HG03159 (cell line): ENCODE results near the gene EDIL3.
"Not testable (repeated sequence)": the region's sequence is repeated elsewhere in the genome, so short reads cannot be mapped to it uniquely, and the experiment has no call there.

ENCODE experiments used
- ATAC-seq: cut with Tn5 transposase; IDR thresholded peaks from one replicate; pipeline ENCODE4 v1.9.1; 2021; ENCODE audit warnings: mild to moderate bottlenecking, moderate library complexity; ENCODE audit not compliant: unreplicated experiment

Gene EDIL3

DNA sequence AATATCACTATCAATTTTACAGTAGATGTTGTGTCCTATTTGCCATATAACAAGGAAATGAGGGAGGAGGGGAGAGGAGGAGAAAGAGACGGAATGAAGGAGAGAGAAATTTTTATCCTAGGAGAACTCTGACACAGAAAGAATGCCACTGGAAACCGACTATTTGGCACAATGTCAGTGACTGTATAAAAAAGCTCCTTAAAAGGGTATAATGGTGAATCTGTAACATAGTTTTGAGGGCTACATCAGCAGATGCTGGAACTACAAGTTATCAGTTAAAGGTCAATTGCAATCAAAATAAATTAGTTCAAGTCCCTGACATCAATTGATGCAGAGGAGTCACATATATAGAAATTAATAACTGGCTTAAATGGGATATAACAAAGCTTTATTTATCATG is 5.7 kb downstream of the EDIL3 start:
- ATAC-seq: no peak

DNA sequence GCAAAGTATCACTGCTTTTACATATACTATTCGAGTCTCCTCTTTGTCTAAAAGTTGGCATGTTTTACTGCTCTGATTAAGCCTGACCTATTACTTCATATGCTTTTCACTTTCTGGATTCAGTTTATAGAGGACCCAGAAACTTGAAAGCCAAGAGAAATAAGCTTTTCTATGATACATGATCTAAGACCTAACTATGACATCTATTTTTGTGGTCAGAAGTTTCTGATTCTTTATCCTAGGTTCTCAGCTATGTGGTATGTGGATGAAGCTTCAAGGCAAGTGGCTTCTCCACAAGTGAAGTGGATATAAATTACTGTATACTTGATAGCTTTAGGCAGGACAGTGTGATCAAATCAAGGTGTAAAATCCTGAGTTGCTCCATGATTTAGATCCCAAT is 6.3 kb downstream of the EDIL3 start:
- ATAC-seq: no peak

DNA sequence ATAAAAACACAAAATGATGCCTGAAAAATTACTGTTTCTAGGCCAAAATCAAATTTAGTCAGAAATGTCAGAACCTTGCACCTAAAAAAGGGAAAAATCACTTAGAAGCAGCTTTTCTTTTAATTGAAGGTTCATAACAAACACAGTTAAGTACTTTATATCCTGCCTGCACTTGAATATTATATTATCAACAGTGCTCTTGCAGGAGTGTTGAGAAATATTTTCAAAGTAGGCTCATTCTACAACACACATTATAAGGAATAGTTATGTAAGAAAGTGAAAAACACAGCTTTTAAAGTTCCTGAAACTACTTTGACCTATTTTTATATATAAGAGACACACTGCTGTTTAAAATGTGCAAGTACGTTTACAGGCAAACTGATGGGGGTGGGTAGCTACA is 8.3 kb downstream of the EDIL3 start:
- ATAC-seq: no peak

DNA sequence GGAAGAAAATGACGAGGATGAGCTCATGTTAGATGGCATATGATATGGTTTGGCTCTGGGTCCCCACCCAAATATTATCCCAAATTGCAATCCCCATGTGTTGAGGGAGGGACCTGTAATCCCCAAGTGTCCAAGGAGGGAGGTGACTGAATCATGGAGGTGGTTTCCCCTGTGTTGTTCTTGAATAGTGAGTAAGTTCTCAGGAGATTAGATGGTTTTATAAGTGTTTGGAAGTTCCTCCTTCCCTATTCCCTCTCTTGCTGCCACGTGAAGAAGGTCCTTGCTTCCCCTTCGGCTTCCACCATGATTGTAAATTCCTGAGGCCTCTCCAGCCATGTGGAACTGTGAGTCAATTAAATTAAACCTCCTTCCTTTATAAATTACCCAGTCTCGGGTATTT is 10.1 kb downstream of the EDIL3 start:
- no peak for ATAC-seq

DNA sequence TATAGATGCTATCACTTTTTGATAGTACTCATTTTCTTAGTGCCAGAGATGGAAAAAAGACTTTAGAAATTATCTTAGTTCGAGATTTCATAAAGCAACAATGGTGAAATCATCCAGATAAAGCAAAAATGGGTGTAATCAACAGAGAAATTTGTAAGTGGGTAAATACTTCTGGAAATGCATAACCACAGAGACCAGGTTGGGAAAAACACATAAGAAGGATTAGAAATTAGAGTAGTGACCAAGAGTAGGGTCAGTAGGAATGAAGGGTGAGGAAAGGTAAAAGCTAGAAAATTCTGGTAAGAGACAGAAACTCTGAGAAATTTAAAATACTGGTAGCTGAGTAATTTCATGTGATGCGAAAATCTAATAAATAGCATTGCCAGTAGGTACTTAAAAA is 11.2 kb downstream of the EDIL3 start:
- ATAC-seq: no peak

DNA sequence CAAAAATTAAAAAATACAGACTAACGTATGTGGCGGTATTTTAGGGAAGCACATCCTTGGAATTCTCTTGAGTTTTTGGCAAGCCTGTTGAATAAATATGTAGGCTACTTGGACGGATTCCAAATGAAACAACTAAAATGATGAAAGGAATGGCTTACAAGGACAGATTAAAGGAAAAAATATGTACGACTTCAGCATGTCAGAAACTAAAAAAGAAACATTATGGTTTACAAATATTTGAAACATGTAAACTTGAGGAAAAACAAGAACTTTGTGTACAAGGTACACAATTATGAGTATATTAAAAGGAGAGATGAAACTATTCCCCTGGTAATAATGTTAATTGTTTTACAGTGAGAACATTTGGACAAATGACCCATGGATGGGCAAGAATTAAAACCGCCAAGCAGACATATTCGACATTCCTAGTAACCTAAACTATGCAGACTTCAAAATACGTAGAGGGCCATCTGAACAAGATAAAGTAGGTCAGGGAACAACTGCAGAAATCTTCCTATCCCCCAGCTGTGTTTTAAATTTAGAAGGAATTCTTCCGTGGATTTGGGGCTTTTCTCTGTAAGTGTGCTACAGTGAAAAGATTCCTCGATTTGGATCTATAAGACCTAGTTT is 12.5 kb downstream of the EDIL3 start:
- ATAC-seq: no peak

DNA sequence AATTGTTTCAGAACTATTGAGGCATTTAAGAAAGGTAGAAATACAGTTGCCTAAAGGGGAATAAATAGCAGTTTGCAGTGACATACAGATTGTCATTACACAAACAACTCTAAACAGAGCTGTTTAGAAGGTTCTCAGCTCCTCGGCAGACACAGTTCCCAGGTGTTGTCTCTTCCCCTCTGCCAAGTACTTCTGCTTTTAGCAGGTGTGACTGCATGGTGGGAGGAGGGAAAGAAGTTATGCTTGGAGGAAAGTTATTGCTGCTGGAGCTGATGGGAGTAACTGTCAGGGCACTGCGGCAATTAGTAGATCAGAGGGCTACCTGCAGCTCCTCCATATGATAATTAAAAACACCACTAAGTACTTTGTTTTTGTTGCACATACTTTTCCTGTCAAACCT is 14.5 kb downstream of the EDIL3 start:
- ATAC-seq: no peak

DNA sequence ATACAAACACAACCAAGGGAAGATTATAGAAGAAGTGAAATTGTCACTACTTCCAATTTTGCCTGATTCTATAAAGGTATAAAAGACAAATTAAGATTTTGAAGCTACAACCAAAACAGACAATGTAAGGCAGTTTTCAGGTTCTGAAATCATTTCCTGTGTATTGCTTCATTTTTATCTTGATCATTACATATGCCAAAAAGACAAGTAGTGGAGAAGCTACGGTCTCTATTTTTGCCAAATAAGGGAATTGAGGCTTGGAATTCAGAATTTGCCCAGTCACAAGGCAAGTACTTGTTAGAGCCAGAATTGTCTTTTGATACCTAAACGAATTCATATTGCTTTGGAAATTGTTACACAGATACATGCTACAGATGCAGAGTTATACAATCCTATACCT is 20.6 kb downstream of the EDIL3 start:
- no peak for ATAC-seq

DNA sequence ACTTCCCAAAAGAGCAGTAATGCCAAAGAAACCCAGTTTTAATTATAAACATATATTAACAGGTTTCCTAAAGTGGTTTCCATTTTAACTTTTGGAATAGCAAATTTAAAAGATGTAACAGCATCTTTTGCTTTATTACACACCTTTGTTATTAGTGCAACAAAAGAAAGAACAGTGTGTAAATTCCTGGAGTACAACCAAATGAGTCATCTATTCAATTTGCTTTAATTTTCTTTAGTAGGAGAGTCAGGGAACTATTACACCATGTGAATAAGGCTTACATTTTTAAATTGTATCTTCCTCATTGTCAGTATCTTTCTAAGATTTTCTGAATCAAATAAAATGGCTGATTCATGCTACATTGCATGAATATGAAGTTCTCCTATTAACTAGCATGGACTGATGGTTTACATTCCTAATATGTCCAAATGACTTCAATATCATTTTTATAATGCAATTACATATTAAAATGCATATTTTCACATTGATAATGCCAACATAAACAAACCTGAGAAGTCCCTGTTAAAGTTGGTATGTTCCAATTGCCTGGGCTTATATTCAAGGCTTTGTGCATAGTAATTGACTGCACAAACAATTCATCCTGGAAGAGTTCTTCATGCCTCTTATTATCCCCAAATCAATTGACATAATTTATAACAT is 22.5 kb downstream of the EDIL3 start:
- ATAC-seq: no peak

DNA sequence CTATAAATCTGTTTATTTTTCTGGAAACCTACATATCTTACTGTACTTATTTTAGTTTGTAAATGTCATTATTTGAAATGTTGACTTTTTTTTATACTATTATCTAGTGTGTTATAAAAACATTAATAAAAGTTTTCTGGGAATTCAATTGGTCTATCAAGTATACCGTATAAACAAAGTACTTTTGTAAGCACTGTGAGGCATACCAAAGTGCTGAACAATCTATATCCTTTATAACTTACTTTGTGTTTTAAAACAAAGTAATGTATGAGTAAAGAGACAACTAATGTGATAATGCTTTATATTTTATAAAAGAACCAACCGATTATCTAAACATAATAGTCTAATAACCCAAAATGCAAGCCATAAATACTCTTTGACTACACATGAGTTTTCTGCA is 23.1 kb downstream of the EDIL3 start:
- no peak for ATAC-seq

DNA sequence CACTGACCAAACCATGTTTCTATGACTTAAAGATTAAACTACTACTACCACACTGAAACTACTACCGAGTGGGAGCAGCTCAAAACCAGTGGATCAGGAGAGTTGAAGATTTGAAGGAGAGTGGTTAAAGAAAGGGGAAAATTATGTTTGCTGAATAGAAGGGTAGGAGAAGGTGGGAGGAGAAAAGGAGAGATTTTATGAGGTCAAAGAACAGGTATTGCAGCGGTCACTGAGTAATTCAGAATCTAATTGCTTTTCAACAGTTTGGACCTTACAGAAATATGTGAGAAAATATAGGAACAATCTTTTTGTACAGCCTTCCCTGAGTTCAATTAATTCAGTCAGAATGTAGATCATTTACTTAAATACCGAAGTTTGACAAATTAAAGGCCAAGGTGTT is 24.6 kb downstream of the EDIL3 start:
- ATAC-seq: no peak

DNA sequence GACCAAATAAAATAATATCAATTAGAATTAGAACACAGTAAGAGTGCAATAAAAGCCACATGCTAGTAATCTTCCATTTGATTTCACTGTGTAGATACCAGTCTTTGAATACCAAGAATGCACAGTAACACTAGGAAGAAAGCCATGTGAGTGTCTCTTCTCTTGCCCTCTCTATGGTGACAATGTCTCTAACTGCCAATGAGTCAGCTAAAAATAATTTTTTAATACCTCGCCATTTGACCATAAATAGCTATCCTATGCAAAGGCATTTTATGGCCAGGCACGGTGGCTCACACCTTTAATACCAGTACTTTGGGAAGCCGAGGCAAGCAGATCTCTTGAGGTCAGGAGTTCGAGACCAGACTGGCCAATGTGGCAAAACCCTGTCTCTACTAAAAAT is 30.6 kb downstream of the EDIL3 start:
- ATAC-seq: no peak

DNA sequence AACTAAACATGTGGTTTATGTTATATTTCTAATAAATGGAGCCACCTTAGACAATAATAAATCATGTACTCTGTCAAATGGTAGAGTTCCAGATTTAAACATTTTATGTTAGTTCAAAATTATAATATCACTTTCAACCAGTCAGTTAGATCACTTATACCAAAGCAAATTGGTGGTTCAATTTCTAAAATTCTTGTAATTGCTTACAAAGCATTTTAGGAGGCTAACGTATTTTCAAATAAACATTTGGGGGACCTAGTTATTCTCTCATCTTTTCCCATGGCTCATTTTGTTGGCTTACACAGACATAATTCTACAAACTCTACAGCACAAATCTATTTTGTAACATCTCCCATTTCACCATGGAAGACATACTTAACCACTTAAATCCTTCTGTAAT is 39.9 kb downstream of the EDIL3 start:
- no peak for ATAC-seq

DNA sequence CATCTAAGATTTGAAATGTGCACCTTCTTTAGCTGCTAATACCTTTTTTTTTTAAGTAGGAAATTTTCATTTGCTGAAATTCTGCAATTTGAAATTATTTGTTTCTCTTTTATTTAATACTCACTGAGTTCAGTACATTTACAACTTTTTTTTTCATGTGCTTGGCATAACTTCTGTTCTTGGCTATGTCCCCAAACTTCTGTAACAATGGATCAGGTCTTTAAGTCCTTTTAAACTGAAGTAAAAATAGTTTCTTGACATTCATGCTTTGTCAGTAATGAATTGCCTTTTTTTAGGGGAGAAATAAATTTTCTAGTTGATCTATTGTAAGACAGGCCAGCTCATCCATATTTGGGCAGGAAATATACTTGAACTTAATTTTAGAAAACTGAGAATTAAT is 41.5 kb downstream of the EDIL3 start:
- ATAC-seq: no peak

DNA sequence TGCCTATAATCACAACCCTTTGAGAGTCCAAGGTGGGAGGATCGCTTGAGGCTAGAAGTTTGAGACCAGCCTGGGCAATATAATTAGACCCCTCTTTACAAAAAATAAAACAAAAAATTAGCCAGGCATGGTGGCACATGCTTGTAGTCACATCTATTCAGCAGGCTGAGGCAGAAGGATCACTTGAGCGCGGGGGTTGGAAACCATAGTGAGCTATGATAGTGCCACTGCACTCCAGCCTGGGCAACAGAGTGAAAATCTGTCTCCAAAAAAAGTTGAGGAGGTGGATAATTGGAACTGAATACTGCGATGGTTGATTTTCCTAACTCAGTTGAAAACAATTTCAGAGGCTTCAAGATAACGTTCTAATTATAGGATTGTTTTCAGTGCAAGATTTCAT is 52.6 kb downstream of the EDIL3 start:
- no peak for ATAC-seq

DNA sequence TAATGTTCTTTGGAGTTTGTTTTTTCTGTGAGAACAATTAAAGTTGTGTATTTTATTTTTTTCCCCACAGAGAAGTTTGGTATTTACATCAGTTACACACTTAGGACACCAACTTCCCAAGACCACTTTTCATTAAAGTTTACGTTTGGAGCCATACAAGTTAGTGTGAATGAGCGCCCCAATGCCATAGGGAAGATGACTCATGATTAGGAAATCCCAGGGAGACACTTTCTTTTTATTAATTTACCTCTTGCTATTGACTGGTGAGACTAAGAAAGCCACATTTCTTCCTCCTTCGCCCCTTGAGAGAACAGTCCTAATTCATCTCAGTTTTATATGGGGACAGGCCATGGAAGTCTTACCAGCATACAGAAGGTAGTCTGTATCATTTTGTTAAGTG is 57.1 kb downstream of the EDIL3 start:
- no peak for ATAC-seq

DNA sequence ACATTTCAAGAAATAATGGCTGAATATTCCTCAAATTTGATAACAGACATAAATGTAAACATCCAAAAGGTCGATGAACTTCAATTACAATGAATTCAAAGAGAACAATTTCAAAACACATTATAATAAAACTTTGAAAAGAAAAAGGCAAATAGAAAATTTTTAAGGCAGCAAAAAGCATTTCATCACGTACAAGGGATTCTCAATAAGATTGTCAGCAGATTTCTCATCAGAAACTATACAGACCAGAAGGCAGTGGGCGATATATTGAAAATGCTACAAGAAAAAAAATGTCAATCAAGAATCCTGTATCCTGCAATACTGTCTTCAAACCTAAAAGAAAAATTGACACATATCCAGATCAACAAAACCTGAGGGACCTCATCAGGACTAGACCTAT is 62.0 kb downstream of the EDIL3 start:
- no peak for ATAC-seq

DNA sequence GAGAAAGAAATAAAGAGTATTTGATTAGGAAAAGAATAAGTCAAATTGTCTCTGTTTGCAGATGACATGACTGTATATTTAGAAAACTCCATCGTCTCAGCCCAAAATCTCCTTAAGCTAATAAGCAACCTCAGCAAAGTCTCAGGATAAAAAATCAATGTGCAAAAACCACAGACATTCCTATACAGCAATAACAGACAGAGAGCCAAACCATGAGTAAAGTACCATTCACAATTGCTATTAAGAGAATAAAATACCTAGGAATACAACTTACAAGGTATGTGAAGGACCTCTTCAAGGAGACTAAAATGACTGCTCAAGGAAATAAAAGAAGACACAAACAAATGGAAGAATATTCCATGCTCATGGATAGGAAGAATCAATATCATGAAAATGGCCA is 66.9 kb downstream of the EDIL3 start:
- ATAC-seq: not testable (repeated sequence)

DNA sequence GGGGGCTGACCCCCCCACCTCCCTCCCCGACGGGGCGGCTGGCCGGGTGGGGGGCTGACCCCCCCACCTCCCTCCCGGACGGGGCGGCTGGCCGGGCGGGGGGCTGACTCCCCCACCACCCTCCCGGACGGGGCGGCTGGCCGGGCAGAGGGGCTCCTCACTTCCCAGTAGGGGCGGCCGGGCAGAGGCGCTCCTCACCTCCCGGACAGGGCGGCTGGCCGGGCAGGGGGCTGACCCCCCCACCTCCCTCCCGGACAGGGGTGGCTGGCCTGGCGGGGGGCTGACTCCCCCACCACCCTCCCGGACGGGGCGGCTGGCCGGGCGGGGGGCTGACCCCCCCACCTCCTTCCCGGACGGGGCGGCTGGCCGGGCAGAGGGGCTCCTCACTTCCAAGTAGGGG is 72.4 kb downstream of the EDIL3 start:
- not testable (repeated sequence) for ATAC-seq

DNA sequence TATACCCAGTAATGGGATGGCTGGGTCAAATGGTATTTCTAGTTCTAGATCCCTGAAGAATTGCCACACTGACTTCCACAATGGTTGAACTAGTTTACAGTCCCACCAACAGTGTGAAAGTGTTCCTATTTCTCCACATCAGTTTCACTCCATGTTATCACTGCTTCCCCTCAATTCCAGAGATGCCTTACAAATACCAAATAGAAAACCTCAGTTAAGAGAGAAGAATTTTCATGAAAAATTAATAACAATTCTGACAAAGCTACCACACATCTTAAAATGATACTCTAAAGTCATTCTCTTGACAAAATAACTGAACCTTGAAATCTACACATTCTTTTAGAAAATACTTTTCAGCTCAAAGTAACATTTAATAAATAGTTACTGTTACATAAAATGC is 74.8 kb downstream of the EDIL3 start:
- not testable (repeated sequence) for ATAC-seq

DNA sequence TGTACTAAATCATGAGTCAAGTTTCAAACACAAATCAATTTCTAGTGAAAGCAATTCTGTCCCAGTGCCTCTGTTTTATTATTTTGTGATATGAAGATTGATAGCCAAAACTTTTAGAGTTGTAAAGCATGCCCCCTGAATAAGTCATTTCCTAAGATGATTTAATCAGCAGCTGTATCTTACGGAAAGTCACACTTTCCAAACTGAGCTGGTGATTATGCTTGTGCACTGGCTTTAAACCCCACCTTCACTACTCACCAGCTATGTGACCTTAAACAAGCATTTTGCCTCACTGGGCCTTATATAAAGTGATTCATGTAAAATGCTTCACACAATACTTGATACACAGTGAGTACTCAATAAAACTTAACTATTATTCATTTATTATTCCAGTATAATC is 78.1 kb downstream of the EDIL3 start:
- ATAC-seq: no peak

DNA sequence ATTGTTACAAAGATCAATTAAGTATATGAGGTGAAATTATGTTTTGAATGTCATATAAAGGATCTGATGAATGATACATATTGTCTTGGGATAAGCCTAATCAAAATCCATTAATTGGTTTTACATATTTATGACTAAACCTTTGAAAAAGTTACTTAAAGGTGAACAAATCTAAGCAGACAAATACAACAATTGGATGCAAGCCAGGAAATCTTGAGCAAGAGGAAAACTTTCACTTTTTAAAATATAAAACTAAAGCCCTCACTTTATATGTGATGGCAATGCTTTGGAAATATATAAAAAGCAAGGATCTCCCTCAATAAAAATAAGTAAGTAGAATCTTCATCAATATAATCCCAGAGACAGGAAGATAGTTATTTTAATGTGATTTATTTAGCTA is 80.1 kb downstream of the EDIL3 start:
- ATAC-seq: no peak

DNA sequence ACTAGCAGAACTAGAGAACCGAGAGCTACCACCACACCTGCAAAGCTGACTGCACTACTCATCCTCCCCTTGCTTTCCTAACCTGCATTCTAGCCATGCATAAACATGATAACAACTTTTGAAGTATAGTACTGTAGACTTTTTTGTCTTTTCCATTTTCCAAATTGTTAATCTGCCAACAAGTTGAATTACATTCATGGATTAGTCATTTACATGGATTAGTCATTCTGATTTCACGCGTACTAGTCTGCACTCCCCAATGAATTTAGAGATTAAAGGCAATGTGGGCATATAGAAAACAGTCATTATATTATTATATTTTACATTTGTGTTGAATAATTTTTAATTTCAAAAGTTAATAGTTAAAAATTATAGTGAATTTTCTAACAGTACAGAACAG is 81.4 kb downstream of the EDIL3 start:
- ATAC-seq: no peak
